Activated T-helper 2 cell treated with anti-CD3 and anti-CD28 coated beads, Interferon-gamma antibody, Interleukin-2, Interleukin-4, amounts not matched to agents 10 μg/mL and 5 μg/mL and 100 μg/mL, durations not matched to agents 14 hours and 24 hours and 36 hours (primary cell): ENCODE data around the gene MARCHF2. TPM values are rescaled to one million over a fixed set of nuclear protein-coding genes. Genes with fewer than 3 reads are reported as not detected.

Experiments
- DNase-seq: peaks from one replicate; pipeline ENCODE4 v3.0.0; 2021; ENCODE audit warnings: low spot score
- H3K27ac Mint-ChIP-seq: one replicate; pipeline ENCODE4 v1.8.0; 2021; ENCODE audit warnings: mixed read lengths
- H3K27me3 Mint-ChIP-seq: one replicate; pipeline ENCODE4 v1.8.0; 2021; ENCODE audit warnings: low read depth, mixed read lengths
- H3K36me3 Mint-ChIP-seq: one replicate; pipeline ENCODE4 v1.8.0; 2021; ENCODE audit warnings: low read depth, mixed read lengths
- H3K4me1 Mint-ChIP-seq: one replicate; pipeline ENCODE4 v1.8.0; 2021; ENCODE audit warnings: low read depth, mixed read lengths
- H3K4me3 Mint-ChIP-seq: one replicate; pipeline ENCODE4 v1.8.0; 2021; ENCODE audit warnings: low read depth, mild to moderate bottlenecking, moderate library complexity, mixed read lengths
- H3K9me3 Mint-ChIP-seq: one replicate; pipeline ENCODE4 v1.8.0; 2021; ENCODE audit warnings: mixed read lengths
- intact Hi-C: fragments of 100-400 bp; cut with micrococcal nuclease; formaldehyde crosslinking; loops from one replicate; pipeline ENCODE4 v1.15.1; 2023
- total RNA-seq: library from RNA; stranded (reverse); gene quantifications from 2 replicates; pipeline ENCODE4 v1.2.3, GENCODE V29; 2022

MARCHF2 gene
- total RNA-seq, 1 donor from 2014 or later: 13.0 TPM

GRCh38 chr19:8484331-8484894 is 71.3 kb downstream of the MARCHF2 start:
- intact Hi-C loops: no loop called here
- Mint-ChIP-seq H3K27ac (no peak overlapping the region), H3K4me3 (no peak overlapping the region), H3K4me1 (peaks cover 32% of the 10 kb centered on the region), H3K9me3 (no peaks in the 10 kb centered on the region), H3K27me3 (no peaks in the 10 kb centered on the region), H3K36me3 (peaks cover 81% of the 10 kb centered on the region)
- DNase-seq: no peak

- DNase-seq: no peak
- intact Hi-C loops: no loop called here
- H3K4me3 Mint-ChIP-seq: no peak overlapping the region
- no peaks in the 10 kb centered on the region for H3K27me3 Mint-ChIP-seq
- peaks cover 78% of the 10 kb centered on the region for H3K36me3 Mint-ChIP-seq
- no peak overlapping the region for H3K27ac Mint-ChIP-seq
- H3K4me1 Mint-ChIP-seq: peaks cover 30% of the 10 kb centered on the region
- no peaks in the 10 kb centered on the region for H3K9me3 Mint-ChIP-seq
Observed at GRCh38 chr19:8485561-8486371, 72.7 kb downstream of the MARCHF2 start.

- H3K4me3 Mint-ChIP-seq: no peak overlapping the region
- peaks cover 24% of the 10 kb centered on the region for H3K4me1 Mint-ChIP-seq
- peaks cover 71% of the 10 kb centered on the region for H3K36me3 Mint-ChIP-seq
- peak overlapping the region; percentile 90 for H3K27ac Mint-ChIP-seq
- no peaks in the 10 kb centered on the region for H3K27me3 Mint-ChIP-seq
- no peaks in the 10 kb centered on the region for H3K9me3 Mint-ChIP-seq
- intact Hi-C loops: loop anchor here (1.0 kb wide), 1 partner anchor 31 kb away; no protein-coding TSS in a partner anchor
- no peak for DNase-seq
Observed at GRCh38 chr19:8486661-8487136, 73.6 kb downstream of the MARCHF2 start.

GRCh38 chr19:8487137-8487851 is 74.2 kb downstream of the MARCHF2 start:
- intact Hi-C loops: loop anchor here (1.0 kb wide), 1 partner anchor 30 kb away; no protein-coding TSS in a partner anchor
- Mint-ChIP-seq H3K4me1 (peaks cover 24% of the 10 kb centered on the region), H3K27ac (peak overlapping the region; percentile 90), H3K4me3 (peak overlapping the region; percentile 17), H3K27me3 (no peaks in the 10 kb centered on the region), H3K9me3 (no peaks in the 10 kb centered on the region), H3K36me3 (peaks cover 67% of the 10 kb centered on the region)
- peak; percentile 40 for DNase-seq

GRCh38 chr19:8488365-8488764 is 75.3 kb downstream of the MARCHF2 start:
- DNase-seq: no peak
- Mint-ChIP-seq H3K9me3 (no peaks in the 10 kb centered on the region), H3K27ac (no peak overlapping the region), H3K4me1 (peaks cover 24% of the 10 kb centered on the region), H3K4me3 (no peak overlapping the region), H3K27me3 (no peaks in the 10 kb centered on the region), H3K36me3 (peaks cover 57% of the 10 kb centered on the region)
- intact Hi-C loops: no loop called here

Other genes starting within 250 kb of the MARCHF2 start
- gene CERS4, start 203.9 kb upstream of the MARCHF2 start, total RNA-seq: 29.1 and 30.0 TPM in 2 replicates
- gene CD320, start 104.9 kb upstream of the MARCHF2 start, total RNA-seq: 90.0 and 90.2 TPM in 2 replicates
- 48.6 and 54.5 TPM in 2 replicates for gene NDUFA7, start 91.9 kb upstream of the MARCHF2 start, total RNA-seq
- 1,945 and 1,967 TPM in 2 replicates for gene RPS28, start 91.8 kb upstream of the MARCHF2 start, total RNA-seq
- gene KANK3, start 70.0 kb upstream of the MARCHF2 start, total RNA-seq: 0.89 and 1.7 TPM in 2 replicates
- 7.1 and 7.4 TPM in 2 replicates for gene ANGPTL4, start 49.1 kb upstream of the MARCHF2 start, total RNA-seq
- gene RAB11B, start 22.9 kb upstream of the MARCHF2 start, total RNA-seq: 85.9 and 86.1 TPM in 2 replicates
- 336 and 347 TPM in 2 replicates for gene HNRNPM, start 31.7 kb downstream of the MARCHF2 start, total RNA-seq
- 0.43 and 0.83 TPM in 2 replicates for gene PRAM1, start 89.3 kb downstream of the MARCHF2 start, total RNA-seq
- gene ZNF414, start 100.9 kb downstream of the MARCHF2 start, total RNA-seq: 22.5 and 23.6 TPM in 2 replicates
- 43.9 and 47.4 TPM in 2 replicates for gene MYO1F, start 164.1 kb downstream of the MARCHF2 start, total RNA-seq
- 0.71 and 0.80 TPM in 2 replicates for gene ADAMTS10, start 197.4 kb downstream of the MARCHF2 start, total RNA-seq
- not detected in 2 replicates for gene NFILZ, start 217.3 kb downstream of the MARCHF2 start, total RNA-seq